Measurements from ENCODE around the gene PRAC2. TPM values are rescaled to one million over a fixed set of nuclear protein-coding genes. Genes with fewer than 3 reads are reported as not detected.

PRAC2 gene
- not detected for total RNA-seq
- polyA plus RNA-seq = not detected
- 0 reads per million in 6 experiments for total RNA-seq

DNA sequence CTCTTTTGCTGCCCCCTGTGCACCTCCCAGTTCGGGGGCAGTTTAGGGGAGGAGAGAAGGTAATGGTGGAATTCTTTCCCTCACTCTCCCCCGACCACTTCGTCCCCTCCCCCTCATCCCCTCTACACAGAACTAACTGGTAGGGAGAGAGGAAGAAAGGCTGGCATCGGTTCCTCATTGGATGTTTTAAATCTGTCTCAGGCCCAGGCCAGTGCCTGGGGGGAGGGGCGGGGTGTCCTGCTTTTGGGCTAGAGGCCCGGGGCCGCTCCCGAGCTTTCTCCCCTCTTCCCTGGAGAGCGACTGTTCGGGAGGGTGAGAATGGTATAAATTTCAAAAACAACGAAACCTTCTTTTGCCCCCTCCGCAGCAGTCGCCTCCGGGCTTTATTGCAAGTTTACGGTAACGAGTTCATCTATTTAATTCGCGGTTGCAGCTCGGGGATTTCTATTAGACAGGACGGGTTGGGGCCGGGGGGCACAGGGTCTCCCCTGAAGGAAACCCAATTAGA is at the start of gene PRAC2:
Gene PRAC2 (plus strand): TSS at position 271 of the 508 bp plus-strand sequence. CDS start 1,226 bp downstream, outside the sequence.
- peak within 1 kb of the TSS in 1 of 10 donors; percentile 34 for H3K27ac Mint-ChIP-seq
- POLR2A ChIA-PET = interaction anchor here (1.6 kb wide), 2 partner anchors 9 to 11 kb away, joined by 3 read pairs; no protein-coding TSS in a partner anchor
- H3K9me3 Mint-ChIP-seq = peaks cover 0 to 12% (median 0%) of the 10 kb centered on the region in 9 donors
- ATAC-seq = no peak
- H3K4me3 Mint-ChIP-seq = peak within 1 kb of the TSS; percentile 49 to 82 (median 76)
- H3K4me1 Mint-ChIP-seq = peaks cover 20 to 49% (median 46%) of the 10 kb centered on the region in 4 donors
- H3K36me3 Mint-ChIP-seq = peaks cover 0 to 18% (median 13%) of the 10 kb centered on the region in 3 donors
- peaks cover 61 to 98% (median 83%) of the 10 kb centered on the region in 5 donors for H3K27me3 Mint-ChIP-seq
- no peak for DNase-seq

- no peak overlapping the region for H3K4me3 Mint-ChIP-seq
- POLR2A ChIA-PET = no interaction called here
- no peaks in the 10 kb centered on the region for H3K9me3 Mint-ChIP-seq
- H3K27ac Mint-ChIP-seq = no peak overlapping the region
- DNase-seq (no peak), ATAC-seq (no peak)
- H3K36me3 Mint-ChIP-seq = no peaks in the 10 kb centered on the region
- peaks cover 2 to 9% (median 4%) of the 10 kb centered on the region in 4 donors for H3K4me1 Mint-ChIP-seq
- peaks cover 22 to 61% (median 31%) of the 10 kb centered on the region in 5 donors for H3K27me3 Mint-ChIP-seq
These were observed 45.9 kb upstream of the PRAC2 start for GRCh38 chr17:48676963-48677558.

DNA sequence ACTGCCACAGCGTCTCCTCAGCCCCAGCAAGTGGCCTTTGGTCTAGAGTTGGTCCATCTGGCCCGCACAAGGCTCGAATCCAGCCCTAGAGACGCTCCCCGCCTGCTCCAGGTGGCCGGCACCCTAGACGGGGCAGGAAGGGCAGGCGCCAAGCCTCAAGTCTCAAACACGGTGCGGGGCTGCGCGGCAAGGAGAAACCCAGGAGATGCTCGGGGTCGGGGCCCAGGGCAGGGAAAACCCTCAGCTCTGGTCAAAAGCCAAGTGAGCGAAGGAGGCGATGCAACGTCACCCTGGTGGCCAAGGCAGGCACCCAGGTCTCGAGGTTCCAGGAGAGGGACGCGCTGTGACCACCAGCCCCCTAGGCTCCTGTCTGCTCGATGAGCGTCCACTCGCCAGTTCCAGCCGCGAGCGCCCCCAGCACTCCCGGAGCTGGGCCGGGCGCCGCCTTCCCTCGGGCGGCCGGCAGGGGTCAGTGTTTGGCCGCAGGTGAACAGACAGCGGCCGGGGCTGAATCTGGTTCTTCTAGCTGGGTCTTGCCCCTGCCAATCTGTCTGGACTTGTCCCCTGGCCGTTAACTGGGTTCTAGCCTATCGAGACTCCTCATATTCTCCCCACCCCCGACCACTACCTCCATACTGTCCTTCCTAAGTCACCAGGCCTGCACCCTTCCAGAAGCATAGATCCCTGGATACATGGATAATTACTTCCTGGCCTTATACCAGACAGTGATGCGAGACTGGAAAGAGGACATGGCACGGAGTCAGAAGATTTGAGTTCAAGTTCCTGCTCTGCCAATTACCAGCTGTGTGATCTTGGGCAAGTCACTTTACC is 44.6 kb upstream of the PRAC2 start:
- no peak overlapping the region for H3K27ac Mint-ChIP-seq
- DNase-seq (peak; percentile 50 to 78 (median 68)), ATAC-seq (peak; percentile 94 to 98)
- no peaks in the 10 kb centered on the region for H3K36me3 Mint-ChIP-seq
- H3K27me3 Mint-ChIP-seq = peaks cover 26 to 65% (median 33%) of the 10 kb centered on the region in 5 donors
- H3K4me3 Mint-ChIP-seq = peak overlapping the region in 5 of 10 donors; percentile 6 to 55 (median 41)
- no peaks in the 10 kb centered on the region for H3K9me3 Mint-ChIP-seq
- H3K4me1 Mint-ChIP-seq = peaks cover 0 to 9% (median 4%) of the 10 kb centered on the region in 4 donors
- POLR2A ChIA-PET = interaction anchor here (0.6 to 1.2 kb wide), 4 partner anchors 85 to 261 kb away, joined by 3 to 4 read pairs (median 3); partner anchors contain the start of gene HOXB5

DNA sequence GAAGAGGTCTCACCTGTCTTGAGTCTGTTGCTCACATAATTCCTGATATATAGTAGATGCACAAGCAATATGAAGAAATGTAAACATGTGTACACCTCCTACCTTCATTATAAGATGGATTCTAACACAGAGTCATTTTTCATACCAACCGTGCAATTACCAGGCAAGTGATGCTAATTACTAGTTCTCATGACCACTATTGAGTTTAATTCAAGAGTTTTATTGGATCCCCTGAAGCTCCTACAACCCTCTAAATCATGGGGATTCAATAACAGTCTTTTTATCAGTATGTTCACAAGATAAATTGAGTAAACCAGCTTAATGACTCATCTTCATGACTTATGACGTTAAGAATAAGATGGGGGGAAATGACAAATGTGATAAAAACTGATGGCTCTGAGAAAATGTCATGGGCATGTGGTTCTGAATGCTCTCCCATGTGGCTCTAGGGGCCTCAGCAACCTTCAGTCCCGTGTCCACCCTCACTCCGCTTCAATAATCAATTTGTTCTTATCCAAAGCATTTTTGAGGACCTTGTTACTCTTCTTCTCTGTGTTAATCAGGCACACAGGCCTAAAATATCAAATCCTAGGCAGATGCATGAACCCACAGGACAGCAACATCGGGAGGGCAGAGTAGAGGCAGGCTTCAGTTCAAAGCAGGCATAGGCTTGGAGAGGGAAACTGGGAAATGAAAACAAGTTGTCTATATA is 43.4 kb upstream of the PRAC2 start:
- Mint-ChIP-seq H3K27ac (no peak overlapping the region), H3K27me3 (peaks cover 28 to 65% (median 33%) of the 10 kb centered on the region in 5 donors)
- POLR2A ChIA-PET = interaction anchor here (0.9 to 1.2 kb wide), 2 partner anchors 86 to 111 kb away, joined by 3 read pairs; partner anchors contain the start of gene HOXB5

DNA sequence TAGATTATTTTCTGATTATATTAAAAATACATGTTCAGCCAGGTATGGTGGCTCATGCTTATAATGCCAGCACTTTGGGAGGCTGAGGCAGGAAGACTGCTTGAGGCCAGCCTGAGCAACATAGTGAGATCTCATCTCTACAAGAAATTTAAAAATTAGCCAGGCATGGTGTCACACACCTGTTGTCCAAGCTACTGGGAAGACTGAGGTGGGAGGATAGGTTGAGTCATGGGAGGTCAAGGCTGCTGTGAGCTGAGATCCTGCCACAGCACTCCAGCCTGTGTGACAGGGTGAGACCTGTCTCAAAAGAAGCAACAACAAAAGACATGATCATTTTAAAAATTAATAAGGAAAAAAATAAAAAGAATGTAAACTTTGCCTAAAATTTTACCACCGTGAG is 41.4 kb upstream of the PRAC2 start:
- DNase-seq = no peak
- H3K4me3 Mint-ChIP-seq = no peak overlapping the region
- H3K36me3 Mint-ChIP-seq = no peaks in the 10 kb centered on the region
- no peaks in the 10 kb centered on the region for H3K9me3 Mint-ChIP-seq
- H3K4me1 Mint-ChIP-seq = peaks cover 0 to 9% (median 4%) of the 10 kb centered on the region in 4 donors
- POLR2A ChIA-PET = no interaction called here
- H3K27ac Mint-ChIP-seq = no peak overlapping the region
- ATAC-seq = no peak
- H3K27me3 Mint-ChIP-seq = peaks cover 28 to 56% (median 28%) of the 10 kb centered on the region in 5 donors

More for the DNA sequence above, 43.4 kb upstream of the PRAC2 start:
- no peak overlapping the region for H3K4me3 Mint-ChIP-seq
- no peak for DNase-seq
- no peaks in the 10 kb centered on the region for H3K9me3 Mint-ChIP-seq
- peaks cover 0 to 9% (median 4%) of the 10 kb centered on the region in 4 donors for H3K4me1 Mint-ChIP-seq
- ATAC-seq = no peak
- H3K36me3 Mint-ChIP-seq = no peaks in the 10 kb centered on the region

GRCh38 chr17:48690655-48691054 is 32.3 kb upstream of the PRAC2 start:
- peaks cover 0 to 1% (median 0%) of the 10 kb centered on the region in 4 donors for H3K4me1 Mint-ChIP-seq
- H3K36me3 Mint-ChIP-seq = peaks cover 3 to 6% (median 6%) of the 10 kb centered on the region in 3 donors
- H3K27ac Mint-ChIP-seq = no peak overlapping the region
- peaks cover 0 to 15% (median 6%) of the 10 kb centered on the region in 9 donors for H3K9me3 Mint-ChIP-seq
- H3K4me3 Mint-ChIP-seq = no peak overlapping the region
- ATAC-seq = no peak
- peaks cover 6 to 35% (median 17%) of the 10 kb centered on the region in 5 donors for H3K27me3 Mint-ChIP-seq
- POLR2A ChIA-PET = no interaction called here
- DNase-seq = no peak

- H3K4me1 Mint-ChIP-seq = peaks cover 0 to 1% (median 0%) of the 10 kb centered on the region in 4 donors
- no peak overlapping the region for H3K4me3 Mint-ChIP-seq
- POLR2A ChIA-PET = no interaction called here
- peaks cover 16 to 45% (median 29%) of the 10 kb centered on the region in 5 donors for H3K27me3 Mint-ChIP-seq
- H3K9me3 Mint-ChIP-seq = peaks cover 0 to 23% (median 6%) of the 10 kb centered on the region in 9 donors
- ATAC-seq (no peak), DNase-seq (no peak)
- no peak overlapping the region for H3K27ac Mint-ChIP-seq
- H3K36me3 Mint-ChIP-seq = peaks cover 5 to 6% (median 6%) of the 10 kb centered on the region in 3 donors
These were observed 30.9 kb upstream of the PRAC2 start for GRCh38 chr17:48692049-48692448.

GRCh38 chr17:48693178-48693577 is 29.8 kb upstream of the PRAC2 start:
- no peak for DNase-seq
- H3K4me3 Mint-ChIP-seq = no peak overlapping the region
- H3K27me3 Mint-ChIP-seq = peaks cover 25 to 56% (median 33%) of the 10 kb centered on the region in 5 donors
- POLR2A ChIA-PET = no interaction called here
- H3K9me3 Mint-ChIP-seq = peaks cover 0 to 23% (median 6%) of the 10 kb centered on the region in 9 donors
- H3K4me1 Mint-ChIP-seq = peaks cover 0 to 1% (median 0%) of the 10 kb centered on the region in 4 donors
- H3K36me3 Mint-ChIP-seq = peaks cover 5 to 6% (median 6%) of the 10 kb centered on the region in 3 donors
- H3K27ac Mint-ChIP-seq = no peak overlapping the region
- ATAC-seq = no peak

GRCh38 chr17:48701864-48702532 is 21.0 kb upstream of the PRAC2 start:
- POLR2A ChIA-PET = no interaction called here
- no peak for DNase-seq
- Mint-ChIP-seq H3K27ac (no peak overlapping the region), H3K36me3 (peaks cover 0 to 3% (median 0%) of the 10 kb centered on the region in 3 donors), H3K4me1 (no peaks in the 10 kb centered on the region), H3K4me3 (no peak overlapping the region), H3K27me3 (peaks cover 33 to 89% (median 61%) of the 10 kb centered on the region in 5 donors), H3K9me3 (no peaks in the 10 kb centered on the region)
- ATAC-seq = no peak

- H3K36me3 Mint-ChIP-seq = peaks cover 0 to 3% (median 0%) of the 10 kb centered on the region in 3 donors
- H3K27ac Mint-ChIP-seq = no peak overlapping the region
- ATAC-seq (no peak), DNase-seq (no peak)
- POLR2A ChIA-PET = no interaction called here
- no peak overlapping the region for H3K4me3 Mint-ChIP-seq
- no peaks in the 10 kb centered on the region for H3K9me3 Mint-ChIP-seq
- H3K4me1 Mint-ChIP-seq = no peaks in the 10 kb centered on the region
- peaks cover 35 to 90% (median 66%) of the 10 kb centered on the region in 5 donors for H3K27me3 Mint-ChIP-seq
These were observed 18.4 kb upstream of the PRAC2 start for GRCh38 chr17:48704361-48705248.

GRCh38 chr17:48711128-48711527 is 11.9 kb upstream of the PRAC2 start:
- ATAC-seq (no peak), DNase-seq (no peak)
- H3K4me1 Mint-ChIP-seq = no peaks in the 10 kb centered on the region
- no peaks in the 10 kb centered on the region for H3K9me3 Mint-ChIP-seq
- H3K27me3 Mint-ChIP-seq = peaks cover 34 to 88% (median 67%) of the 10 kb centered on the region in 5 donors
- POLR2A ChIA-PET = no interaction called here
- H3K27ac Mint-ChIP-seq = no peak overlapping the region
- no peaks in the 10 kb centered on the region for H3K36me3 Mint-ChIP-seq
- H3K4me3 Mint-ChIP-seq = no peak overlapping the region

All from naive thymus-derived CD8-positive, alpha-beta T cell (primary cell).